ENCODE data around the gene MACO1. TPM values are rescaled to one million over a fixed set of nuclear protein-coding genes. Genes with fewer than 3 reads are reported as not detected.
"Not testable (repeated sequence)": the region's sequence is repeated elsewhere in the genome, so short reads cannot be mapped to it uniquely, and the experiment has no call there.

The MACO1 gene
- total RNA-seq, 6 experiments from 2014 or later, result 13.7 to 15.1 (median 14.4) TPM

DNA sequence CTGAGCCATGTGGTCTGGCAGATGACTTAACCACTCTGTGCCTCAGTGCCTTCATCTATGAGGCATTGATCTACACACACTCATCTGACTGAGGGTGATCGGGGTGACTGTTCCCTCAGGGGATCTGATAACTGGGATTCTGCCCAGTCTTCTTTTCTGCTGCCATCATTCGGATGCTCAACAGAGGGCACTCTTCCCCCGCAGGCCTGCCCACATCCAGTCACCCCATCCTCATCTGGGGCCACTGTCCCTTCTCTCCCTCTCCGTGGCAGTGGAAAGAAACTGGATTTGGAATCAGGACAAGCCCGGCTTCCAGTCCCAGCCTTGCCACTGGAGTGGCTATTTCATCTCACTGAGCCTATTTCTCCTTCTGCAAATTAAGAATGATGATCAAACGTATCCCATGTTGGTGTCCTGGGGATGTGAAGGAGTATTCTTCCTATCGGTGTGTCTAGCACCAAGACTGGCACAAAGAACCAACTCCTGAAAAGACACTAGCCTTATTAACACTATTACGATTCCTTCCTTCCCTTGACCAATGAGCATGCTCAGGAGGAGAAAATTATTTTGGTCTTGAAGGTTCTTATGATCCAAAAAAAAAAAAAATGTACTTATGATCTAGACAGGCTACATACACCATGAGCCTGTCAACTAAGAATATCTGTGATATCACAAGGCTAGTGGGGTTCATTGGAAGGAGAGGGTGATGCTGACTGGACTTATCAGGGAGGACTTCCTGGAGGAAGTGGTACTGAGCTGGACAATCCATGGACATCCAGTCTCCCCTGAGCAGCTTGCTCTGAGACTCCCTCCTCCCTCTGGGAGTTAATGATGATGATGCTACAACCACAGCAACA is 27.5 kb upstream of the MACO1 start:
- TF ChIP-seq, protein P1, sequence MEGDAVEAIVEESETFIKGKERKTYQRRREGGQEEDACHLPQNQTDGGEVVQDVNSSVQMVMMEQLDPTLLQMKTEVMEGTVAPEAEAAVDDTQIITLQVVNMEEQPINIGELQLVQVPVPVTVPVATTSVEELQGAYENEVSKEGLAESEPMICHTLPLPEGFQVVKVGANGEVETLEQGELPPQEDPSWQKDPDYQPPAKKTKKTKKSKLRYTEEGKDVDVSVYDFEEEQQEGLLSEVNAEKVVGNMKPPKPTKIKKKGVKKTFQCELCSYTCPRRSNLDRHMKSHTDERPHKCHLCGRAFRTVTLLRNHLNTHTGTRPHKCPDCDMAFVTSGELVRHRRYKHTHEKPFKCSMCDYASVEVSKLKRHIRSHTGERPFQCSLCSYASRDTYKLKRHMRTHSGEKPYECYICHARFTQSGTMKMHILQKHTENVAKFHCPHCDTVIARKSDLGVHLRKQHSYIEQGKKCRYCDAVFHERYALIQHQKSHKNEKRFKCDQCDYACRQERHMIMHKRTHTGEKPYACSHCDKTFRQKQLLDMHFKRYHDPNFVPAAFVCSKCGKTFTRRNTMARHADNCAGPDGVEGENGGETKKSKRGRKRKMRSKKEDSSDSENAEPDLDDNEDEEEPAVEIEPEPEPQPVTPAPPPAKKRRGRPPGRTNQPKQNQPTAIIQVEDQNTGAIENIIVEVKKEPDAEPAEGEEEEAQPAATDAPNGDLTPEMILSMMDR (IDR thresholded peaks at IDR 0.05), result peak; percentile 60
- Mint-ChIP-seq H3K4me1 (ENCODE audit: low read depth) (peaks cover 13% of the 10 kb centered on the region), H3K27me3 (ENCODE audit: insufficient read depth) (peaks cover 13% of the 10 kb centered on the region)
- not testable (repeated sequence) for H3K36me3 Mint-ChIP-seq (ENCODE audit: low read depth); H3K4me3 Mint-ChIP-seq; H3K9me3 Mint-ChIP-seq; DNase-seq; H3K27ac Mint-ChIP-seq

DNA sequence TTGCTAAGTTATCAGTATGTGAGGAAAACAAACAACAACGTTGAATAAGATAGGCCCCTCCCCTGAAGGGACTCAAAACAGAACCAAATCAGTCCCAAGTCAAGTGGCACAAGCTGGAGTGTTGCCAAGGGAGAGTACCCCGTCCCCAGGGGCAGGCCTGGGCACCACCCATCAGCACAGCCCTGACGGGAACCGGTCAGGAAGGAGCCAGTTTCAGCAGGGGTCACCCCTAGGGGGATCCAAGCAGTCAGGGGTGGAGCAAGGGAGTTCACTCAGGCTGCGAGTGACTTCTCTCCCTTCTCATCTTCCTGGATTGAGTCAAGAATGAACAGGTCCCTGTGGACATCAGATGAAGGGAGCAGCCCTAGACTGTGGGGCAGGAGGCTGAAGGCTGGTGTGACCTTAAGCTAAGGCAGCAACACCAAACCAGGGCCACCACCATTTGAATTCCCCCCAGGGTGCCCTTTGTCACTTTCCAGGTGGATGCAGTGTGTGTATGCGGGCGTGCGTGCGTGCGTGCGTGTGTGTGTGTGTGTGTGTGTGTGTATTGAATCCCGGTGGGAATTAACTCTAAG is 24.9 kb upstream of the MACO1 start:
- H3K36me3 Mint-ChIP-seq (ENCODE audit: low read depth); H3K4me3 Mint-ChIP-seq; H3K27ac Mint-ChIP-seq; H3K9me3 Mint-ChIP-seq; H3K27me3 Mint-ChIP-seq (ENCODE audit: insufficient read depth); DNase-seq: not testable (repeated sequence)
- peaks cover 13% of the 10 kb centered on the region for H3K4me1 Mint-ChIP-seq (ENCODE audit: low read depth)

DNA sequence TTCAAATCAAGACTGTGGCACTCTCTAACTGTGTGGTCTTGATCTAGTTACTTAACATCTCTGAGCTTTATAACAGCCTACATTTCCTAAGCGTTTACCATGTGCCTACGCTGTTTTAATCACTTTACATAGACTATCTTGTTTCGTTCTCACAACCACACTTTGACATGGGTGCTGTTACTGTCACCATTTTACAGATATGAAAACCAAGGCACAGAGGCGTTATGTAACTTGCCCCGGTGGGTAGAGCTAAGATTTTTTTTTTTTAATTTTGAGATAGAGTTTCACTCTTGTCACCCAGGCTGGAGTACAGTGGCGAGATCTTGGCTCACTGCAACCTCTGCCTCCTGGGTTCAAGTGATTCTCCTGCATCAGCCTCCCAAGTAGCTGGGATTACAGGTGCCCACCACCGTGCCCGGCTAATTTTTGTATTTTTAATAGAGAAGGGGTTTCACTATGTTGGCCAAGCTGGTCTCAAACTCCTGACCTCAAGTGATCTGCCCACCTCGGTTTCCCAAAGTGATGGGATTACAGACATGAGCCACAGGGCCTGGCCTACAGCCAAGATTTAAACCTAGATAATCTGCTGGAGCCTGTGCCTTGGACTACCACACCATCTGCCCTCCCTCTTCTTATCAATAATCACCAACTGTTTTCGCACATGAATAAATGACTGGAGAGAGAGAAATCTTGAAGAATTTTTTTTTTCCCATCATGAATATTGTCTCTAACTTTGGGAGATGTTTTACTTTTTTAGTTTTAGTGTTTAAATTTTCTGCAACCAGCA is 20.9 kb upstream of the MACO1 start:
- DNase-seq; H3K36me3 Mint-ChIP-seq (ENCODE audit: low read depth); H3K27me3 Mint-ChIP-seq (ENCODE audit: insufficient read depth); H3K9me3 Mint-ChIP-seq; H3K27ac Mint-ChIP-seq; H3K4me1 Mint-ChIP-seq (ENCODE audit: low read depth); H3K4me3 Mint-ChIP-seq: not testable (repeated sequence)

DNA sequence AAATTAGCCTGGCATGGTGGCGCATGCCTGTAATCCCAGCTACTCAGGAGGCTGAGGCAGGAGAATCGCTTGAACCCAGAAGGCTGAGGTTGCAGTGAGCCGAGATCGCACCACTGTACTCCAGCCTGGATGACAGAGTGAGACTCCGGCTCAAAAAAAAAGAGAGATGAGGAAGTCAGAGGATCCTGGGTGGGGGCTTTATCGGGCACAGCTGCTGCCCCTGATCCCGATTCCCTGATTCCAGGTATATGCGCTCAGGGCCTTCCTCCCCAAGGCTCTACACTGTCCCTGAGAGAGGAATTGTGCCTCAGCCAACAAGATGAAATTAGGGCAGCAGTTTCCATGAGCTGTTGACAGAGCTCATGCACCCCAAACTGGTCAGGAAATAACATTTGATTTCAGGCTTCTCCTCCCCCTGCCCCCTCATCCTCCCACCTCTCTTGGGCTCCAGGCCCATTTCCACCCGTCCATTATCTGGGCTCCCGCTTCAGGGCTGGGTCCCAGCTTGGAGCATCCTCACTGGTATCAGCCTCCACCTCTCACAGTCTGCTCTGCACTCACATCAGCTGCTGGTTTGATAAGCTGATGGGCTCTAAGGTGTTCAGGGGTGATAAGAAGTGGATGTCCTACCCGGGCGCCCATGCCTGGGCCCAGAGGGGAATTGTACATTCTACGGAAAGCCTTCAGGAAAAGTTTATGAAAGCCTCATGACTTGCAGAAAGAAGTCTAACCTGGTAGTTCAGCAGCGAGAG is 17.6 kb upstream of the MACO1 start:
- H3K4me3 Mint-ChIP-seq; DNase-seq; H3K9me3 Mint-ChIP-seq; H3K36me3 Mint-ChIP-seq (ENCODE audit: low read depth); H3K27me3 Mint-ChIP-seq (ENCODE audit: insufficient read depth); H3K4me1 Mint-ChIP-seq (ENCODE audit: low read depth); H3K27ac Mint-ChIP-seq: not testable (repeated sequence)

DNA sequence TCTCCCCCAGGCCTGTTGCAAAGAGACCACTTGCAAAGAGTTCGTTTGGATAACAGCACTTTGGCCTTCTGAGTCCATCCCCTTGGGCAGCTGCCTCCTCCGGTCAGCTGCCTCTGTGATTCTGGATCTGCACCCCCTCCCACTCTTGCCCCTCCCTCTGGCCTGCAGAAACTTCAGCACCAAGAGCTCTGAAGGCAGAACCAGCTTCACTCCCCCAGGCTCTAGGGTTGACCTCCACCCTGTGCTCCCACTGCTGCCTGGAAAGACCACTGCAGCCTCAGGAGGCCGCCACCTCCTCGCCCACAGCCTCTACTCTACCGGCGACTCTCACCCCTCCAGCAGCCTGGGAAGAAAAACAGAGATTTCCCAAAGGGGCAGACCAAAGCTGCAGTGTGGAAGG is 16.5 kb upstream of the MACO1 start:
- H3K27me3 Mint-ChIP-seq (ENCODE audit: insufficient read depth); DNase-seq; H3K4me3 Mint-ChIP-seq; H3K9me3 Mint-ChIP-seq; H3K36me3 Mint-ChIP-seq (ENCODE audit: low read depth); H3K4me1 Mint-ChIP-seq (ENCODE audit: low read depth); H3K27ac Mint-ChIP-seq: not testable (repeated sequence)

DNA sequence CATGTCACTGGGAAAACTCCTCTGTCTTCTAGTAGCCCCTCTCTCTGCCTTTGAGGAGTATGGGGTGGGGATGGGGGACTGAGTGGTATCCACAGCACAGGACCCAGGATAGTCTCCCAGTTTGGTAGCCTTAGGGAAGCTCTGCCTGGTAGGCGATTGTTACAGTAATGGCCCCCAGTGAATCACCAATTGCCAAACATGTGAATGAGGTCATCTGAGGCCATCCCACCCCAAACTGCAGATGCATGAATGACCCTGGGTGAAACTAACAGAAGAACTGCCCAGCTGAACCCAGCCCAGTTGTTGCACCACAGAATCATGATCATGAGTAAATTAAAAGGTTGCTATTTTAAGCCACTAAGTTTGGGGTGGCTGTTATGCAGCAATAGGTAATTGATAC is 16.1 kb upstream of the MACO1 start:
- not testable (repeated sequence) for H3K27me3 Mint-ChIP-seq (ENCODE audit: insufficient read depth); H3K9me3 Mint-ChIP-seq; H3K36me3 Mint-ChIP-seq (ENCODE audit: low read depth); DNase-seq; H3K27ac Mint-ChIP-seq; H3K4me1 Mint-ChIP-seq (ENCODE audit: low read depth); H3K4me3 Mint-ChIP-seq

DNA sequence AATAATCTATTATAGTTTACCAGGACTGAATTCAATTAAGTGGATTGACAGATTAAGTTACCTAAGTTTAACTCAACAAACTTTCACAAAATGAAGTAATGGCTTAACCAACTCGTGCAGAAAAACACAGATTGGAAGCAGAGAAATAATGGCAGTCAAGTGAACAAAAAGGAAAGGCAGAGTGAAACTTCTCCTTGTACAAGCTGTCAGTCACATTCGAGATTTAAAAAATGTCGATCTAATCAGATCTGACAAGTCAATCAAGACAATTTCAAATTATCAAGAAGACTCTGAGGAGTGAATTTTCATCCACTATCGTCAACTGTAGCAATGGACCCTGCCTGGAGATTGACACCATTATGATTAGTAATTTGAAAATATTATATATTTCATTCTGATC is 13.4 kb upstream of the MACO1 start:
- not testable (repeated sequence) for H3K27ac Mint-ChIP-seq, DNase-seq

DNA sequence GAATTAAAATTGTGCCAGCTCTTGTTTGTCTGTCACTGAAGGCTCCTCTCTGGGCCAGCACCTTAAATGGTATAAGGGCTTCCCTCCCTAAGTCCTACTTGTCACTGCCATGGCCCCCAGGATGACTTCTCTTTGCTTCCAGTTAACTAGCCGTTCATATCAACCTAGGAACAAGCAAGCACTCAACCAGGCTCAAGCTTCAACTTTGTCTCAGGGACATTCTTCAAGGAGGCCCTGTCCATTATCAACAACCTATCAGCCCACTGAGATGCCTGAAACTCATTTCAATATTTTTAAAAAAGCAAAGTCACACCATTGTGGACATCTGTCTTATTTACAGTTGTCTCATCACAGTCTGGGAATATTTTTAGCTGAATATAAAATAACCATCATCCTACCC is 11.4 kb upstream of the MACO1 start:
- H3K27ac Mint-ChIP-seq; H3K9me3 Mint-ChIP-seq; H3K36me3 Mint-ChIP-seq (ENCODE audit: low read depth); H3K4me1 Mint-ChIP-seq (ENCODE audit: low read depth); DNase-seq; H3K4me3 Mint-ChIP-seq: not testable (repeated sequence)
- H3K27me3 Mint-ChIP-seq (ENCODE audit: insufficient read depth), result peaks cover 10% of the 10 kb centered on the region

More for the DNA sequence above, 13.4 kb upstream of the MACO1 start:
- not testable (repeated sequence) for H3K4me3 Mint-ChIP-seq; H3K4me1 Mint-ChIP-seq (ENCODE audit: low read depth); H3K36me3 Mint-ChIP-seq (ENCODE audit: low read depth); H3K9me3 Mint-ChIP-seq; H3K27me3 Mint-ChIP-seq (ENCODE audit: insufficient read depth)

DNA sequence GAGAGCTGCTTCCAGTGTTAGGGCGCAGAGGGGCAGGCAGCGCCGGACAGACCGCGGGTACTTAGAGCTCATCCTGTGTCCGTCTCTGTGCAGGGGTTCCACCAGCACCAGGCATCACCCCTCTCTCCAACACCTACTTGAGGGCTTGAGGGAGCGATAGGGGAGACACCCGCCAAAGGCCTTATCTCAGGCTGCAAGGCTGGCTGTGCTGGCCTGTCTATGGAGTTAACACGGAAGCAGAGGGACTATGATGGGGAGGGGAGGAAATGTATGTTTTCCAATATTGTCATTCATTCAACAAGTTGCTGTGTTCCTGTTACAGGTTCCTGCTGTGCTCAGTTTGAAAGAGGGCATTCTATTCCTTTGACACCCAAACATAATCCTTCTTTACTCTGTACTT is 10.0 kb upstream of the MACO1 start, which contains the start of gene RHCE:
TSS of gene RHCE (minus strand) at position 111 of the 400 bp plus-strand sequence. CDS start at position 72, 39 bp downstream.
- not testable (repeated sequence) for H3K4me1 Mint-ChIP-seq (ENCODE audit: low read depth); DNase-seq; H3K36me3 Mint-ChIP-seq (ENCODE audit: low read depth); H3K9me3 Mint-ChIP-seq; H3K4me3 Mint-ChIP-seq
- H3K27ac Mint-ChIP-seq, result 0 out of 2 replicates have a peak within 1 kb of the TSS, but pooled peaks have one; percentile 31
- H3K27me3 Mint-ChIP-seq (ENCODE audit: insufficient read depth), result peaks cover 13% of the 10 kb centered on the region

DNA sequence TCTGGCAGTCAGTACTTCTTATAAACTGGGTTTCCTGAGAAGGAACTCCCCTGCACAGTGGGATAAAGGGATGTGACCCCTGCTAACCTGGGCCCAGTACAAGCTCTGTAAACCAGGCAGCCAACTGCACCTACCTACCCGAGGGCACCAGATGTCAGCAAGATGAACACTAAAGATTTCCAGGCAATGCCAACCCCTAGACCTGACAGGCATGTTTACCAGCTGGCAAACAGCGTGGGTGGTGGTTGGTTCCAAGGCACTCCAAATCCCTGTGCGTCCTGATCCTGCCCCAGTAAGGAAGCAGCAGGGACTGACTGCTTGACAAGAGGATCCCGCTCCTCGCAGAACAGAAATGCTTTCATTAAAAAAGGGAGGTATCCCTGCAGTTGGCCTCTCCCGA is 7.5 kb upstream of the MACO1 start:
- not testable (repeated sequence) for H3K9me3 Mint-ChIP-seq; DNase-seq; H3K36me3 Mint-ChIP-seq (ENCODE audit: low read depth); H3K4me1 Mint-ChIP-seq (ENCODE audit: low read depth); H3K27ac Mint-ChIP-seq; H3K4me3 Mint-ChIP-seq
- H3K27me3 Mint-ChIP-seq (ENCODE audit: insufficient read depth), result peaks cover 13% of the 10 kb centered on the region
